GM23338 (cell line): ENCODE measurements around the gene KLHDC7B. TPM values are rescaled to one million over a fixed set of nuclear protein-coding genes. Genes with fewer than 3 reads are reported as not detected.

Source experiments
- ATAC-seq: fragments of 200-7000 bp; cut with Tn5 transposase; 3 replicates; pipeline ENCODE4 v1.9.1; 2020
- DNase-seq: peaks from one replicate; pipeline ENCODE4 v3.0.0-alpha.2; 2015; ENCODE audit warnings: low spot score
- H2AFZ ChIP-seq: fragments of 200-600 bp; sonication (generic); 2 replicates; pipeline ENCODE4 v1.8.0; 2016; ENCODE audit warnings: antibody characterized with exemption, mild to moderate bottlenecking, moderate library complexity
- H3F3A ChIP-seq: fragments of 200-600 bp; sonication (generic); replicated peaks from 2 replicates; pipeline ENCODE4 v1.8.0; 2017; ENCODE audit warnings: antibody characterized with exemption, mixed run types, low read depth
- H3K27ac ChIP-seq: fragments of 200-600 bp; sonication (generic); 2 replicates; pipeline ENCODE4 v1.6.1; 2016; ENCODE audit warnings: low read depth
- H3K27me3 ChIP-seq: fragments of 200-600 bp; sonication (generic); 2 replicates; pipeline ENCODE4 v1.8.0; 2016; ENCODE audit warnings: mild to moderate bottlenecking, mixed run types, moderate library complexity; ENCODE audit not compliant: insufficient read depth
- H3K36me3 ChIP-seq: fragments of 200-600 bp; sonication (generic); 2 replicates; pipeline ENCODE4 v1.8.0; 2016; ENCODE audit warnings: mild to moderate bottlenecking; ENCODE audit not compliant: insufficient read depth
- H3K4me1 ChIP-seq: fragments of 200-600 bp; sonication (generic); 2 replicates; pipeline ENCODE4 v1.8.0; 2016; ENCODE audit warnings: mild to moderate bottlenecking, moderate library complexity; ENCODE audit not compliant: insufficient read depth
- H3K4me2 ChIP-seq: fragments of 200-600 bp; sonication (generic); 2 replicates; pipeline ENCODE4 v1.7.1; 2017; ENCODE audit warnings: mixed run types
- H3K4me3 ChIP-seq: fragments of 200-600 bp; sonication (generic); 2 replicates; pipeline ENCODE4 v1.6.1; 2016; ENCODE audit warnings: mixed run types
- H3K79me2 ChIP-seq: fragments of 200-600 bp; sonication (generic); replicated peaks from 2 replicates; pipeline ENCODE4 v1.8.0; 2017; ENCODE audit warnings: mild to moderate bottlenecking; ENCODE audit not compliant: insufficient read depth
- H3K9me2 ChIP-seq: fragments of 200-600 bp; sonication (generic); 2 replicates; pipeline ENCODE4 v1.8.0; 2017; ENCODE audit not compliant: insufficient read depth
- H4K20me1 ChIP-seq: fragments of 200-600 bp; sonication (generic); replicated peaks from 2 replicates; pipeline ENCODE4 v1.8.0; 2017; ENCODE audit warnings: mild to moderate bottlenecking; ENCODE audit not compliant: insufficient read depth
- H3K27ac Mint-ChIP-seq: 2 replicates; pipeline ENCODE4 v1.8.0; 2020; ENCODE audit warnings: inconsistent platforms, mild to moderate bottlenecking, moderate library complexity, mixed read lengths
- H3K27me3 Mint-ChIP-seq: 3 replicates; pipeline ENCODE4 v1.8.0; 2022; ENCODE audit warnings: low read depth, mild to moderate bottlenecking, moderate library complexity, mixed read lengths, inconsistent platforms; ENCODE audit not compliant: insufficient read depth, poor library complexity
- H3K36me3 Mint-ChIP-seq: 3 replicates; pipeline ENCODE4 v1.8.0; 2021; ENCODE audit warnings: low read depth, mild to moderate bottlenecking, inconsistent platforms, moderate library complexity, mixed read lengths
- H3K4me1 Mint-ChIP-seq: 3 replicates; pipeline ENCODE4 v1.8.0; 2020; ENCODE audit warnings: mild to moderate bottlenecking, inconsistent platforms, mixed read lengths
- H3K4me3 Mint-ChIP-seq: 3 replicates; pipeline ENCODE4 v1.8.0; 2021; ENCODE audit warnings: moderate library complexity, mild to moderate bottlenecking, inconsistent platforms, mixed read lengths
- H3K9me3 Mint-ChIP-seq: 3 replicates; pipeline ENCODE4 v1.8.0; 2020; ENCODE audit warnings: moderate library complexity, mild to moderate bottlenecking, inconsistent platforms, mixed read lengths
- POLR2AphosphoS5 ChIP-seq: IDR thresholded peaks from 2 replicates; pipeline ENCODE4 v1.6.1; 2016; ENCODE audit warnings: antibody characterized with exemption, low read depth
- ZNF114 ChIP-seq: fragments of 250-450 bp; sonication (Bioruptor Pico); IDR thresholded peaks from 2 replicates; pipeline ENCODE4 v1.5.0; 2020; ENCODE audit warnings: mild to moderate bottlenecking, moderate library complexity
- polyA plus RNA-seq: library from polyadenylated mRNA; unstranded; fragments of >200 nt; fragmentation: Nextera tagmentation; extraction: Ambion mirVana; gene quantifications from 2 replicates; pipeline ENCODE4 v1.2.1, GENCODE V29; 2016
- total RNA-seq: library from RNA; depleted of rRNA; stranded (reverse); fragments of >200 nt; shearing (Covaris generic); gene quantifications from 2 replicates; pipeline ENCODE4 v1.2.3, GENCODE V29; 2014; rRNA removed
- TF ChIP-seq, protein P1 (sequence below): fragments of 250-450 bp; sonication (Bioruptor Pico); IDR thresholded peaks from 2 replicates; pipeline ENCODE4 v1.5.0; 2020; ENCODE audit warnings: mild to moderate bottlenecking, moderate library complexity
- TF ChIP-seq, protein P2 (sequence below): IDR thresholded peaks from 2 replicates; pipeline ENCODE4 v1.6.1; 2016; ENCODE audit warnings: antibody characterized with exemption
- TF ChIP-seq, protein P3 (sequence below), 2 experiments: fragments of 200-600 bp in 1 of 2; sonication (generic) in 1 of 2; conservative IDR thresholded peaks; 2 replicates each; pipeline versions ENCODE4 v1.5.1 to v1.6.1; 2016 to 2017; ENCODE audit warnings: antibody characterized with exemption in 2 of 2, low read depth in 2 of 2, mild to moderate bottlenecking in 2 of 2, moderate library complexity in 1 of 2

The KLHDC7B gene
- total and polyA plus RNA-seq, 2 experiments from 2014 or later, result not detected

DNA sequence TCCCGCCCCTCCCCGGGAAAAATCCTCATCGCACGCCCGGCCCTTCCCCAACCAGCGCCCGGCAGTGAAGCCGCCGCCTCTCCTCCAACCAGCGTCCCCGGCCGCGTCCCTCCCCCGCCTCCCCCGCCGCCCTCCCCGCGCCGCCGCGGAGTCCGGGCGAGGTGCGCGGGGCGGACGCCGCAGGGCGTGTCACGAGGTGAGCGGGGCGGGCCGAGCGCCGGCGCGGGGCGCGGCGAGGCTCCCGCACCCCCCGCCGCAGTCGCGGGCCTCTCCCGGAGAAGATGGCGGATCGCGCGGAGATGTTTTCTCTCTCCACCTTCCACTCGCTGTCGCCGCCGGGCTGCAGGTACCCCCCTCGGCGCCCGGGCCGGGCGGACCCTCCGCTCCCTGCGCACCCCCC lies 54.8 kb downstream of the KLHDC7B start, which contains the start of gene MAPK8IP2:
Gene MAPK8IP2, plus strand, starts transcription at position 256 of the 400 bp plus-strand sequence. Its CDS starts 26 bp downstream, at position 282.
- DNase-seq (no peak), ATAC-seq (peak; percentile 5; the same call in 2 of the 3 replicates)
- Mint-ChIP-seq H3K4me3 (peak within 1 kb of the TSS; percentile 69), H3K9me3 (0 out of 3 replicates have a peak, but pooled peaks cover 3% of the 10 kb centered on the region), H3K4me1 (peaks cover 16% of the 10 kb centered on the region), H3K27ac (no peak within 1 kb of the TSS), H3K36me3 (peaks cover 3% of the 10 kb centered on the region; the same call in 1 of the 3 replicates), H3K27me3 (peaks cover 58% of the 10 kb centered on the region)
- H3K27ac ChIP-seq, result no peak within 1 kb of the TSS
- TF ChIP-seq, protein P1, sequence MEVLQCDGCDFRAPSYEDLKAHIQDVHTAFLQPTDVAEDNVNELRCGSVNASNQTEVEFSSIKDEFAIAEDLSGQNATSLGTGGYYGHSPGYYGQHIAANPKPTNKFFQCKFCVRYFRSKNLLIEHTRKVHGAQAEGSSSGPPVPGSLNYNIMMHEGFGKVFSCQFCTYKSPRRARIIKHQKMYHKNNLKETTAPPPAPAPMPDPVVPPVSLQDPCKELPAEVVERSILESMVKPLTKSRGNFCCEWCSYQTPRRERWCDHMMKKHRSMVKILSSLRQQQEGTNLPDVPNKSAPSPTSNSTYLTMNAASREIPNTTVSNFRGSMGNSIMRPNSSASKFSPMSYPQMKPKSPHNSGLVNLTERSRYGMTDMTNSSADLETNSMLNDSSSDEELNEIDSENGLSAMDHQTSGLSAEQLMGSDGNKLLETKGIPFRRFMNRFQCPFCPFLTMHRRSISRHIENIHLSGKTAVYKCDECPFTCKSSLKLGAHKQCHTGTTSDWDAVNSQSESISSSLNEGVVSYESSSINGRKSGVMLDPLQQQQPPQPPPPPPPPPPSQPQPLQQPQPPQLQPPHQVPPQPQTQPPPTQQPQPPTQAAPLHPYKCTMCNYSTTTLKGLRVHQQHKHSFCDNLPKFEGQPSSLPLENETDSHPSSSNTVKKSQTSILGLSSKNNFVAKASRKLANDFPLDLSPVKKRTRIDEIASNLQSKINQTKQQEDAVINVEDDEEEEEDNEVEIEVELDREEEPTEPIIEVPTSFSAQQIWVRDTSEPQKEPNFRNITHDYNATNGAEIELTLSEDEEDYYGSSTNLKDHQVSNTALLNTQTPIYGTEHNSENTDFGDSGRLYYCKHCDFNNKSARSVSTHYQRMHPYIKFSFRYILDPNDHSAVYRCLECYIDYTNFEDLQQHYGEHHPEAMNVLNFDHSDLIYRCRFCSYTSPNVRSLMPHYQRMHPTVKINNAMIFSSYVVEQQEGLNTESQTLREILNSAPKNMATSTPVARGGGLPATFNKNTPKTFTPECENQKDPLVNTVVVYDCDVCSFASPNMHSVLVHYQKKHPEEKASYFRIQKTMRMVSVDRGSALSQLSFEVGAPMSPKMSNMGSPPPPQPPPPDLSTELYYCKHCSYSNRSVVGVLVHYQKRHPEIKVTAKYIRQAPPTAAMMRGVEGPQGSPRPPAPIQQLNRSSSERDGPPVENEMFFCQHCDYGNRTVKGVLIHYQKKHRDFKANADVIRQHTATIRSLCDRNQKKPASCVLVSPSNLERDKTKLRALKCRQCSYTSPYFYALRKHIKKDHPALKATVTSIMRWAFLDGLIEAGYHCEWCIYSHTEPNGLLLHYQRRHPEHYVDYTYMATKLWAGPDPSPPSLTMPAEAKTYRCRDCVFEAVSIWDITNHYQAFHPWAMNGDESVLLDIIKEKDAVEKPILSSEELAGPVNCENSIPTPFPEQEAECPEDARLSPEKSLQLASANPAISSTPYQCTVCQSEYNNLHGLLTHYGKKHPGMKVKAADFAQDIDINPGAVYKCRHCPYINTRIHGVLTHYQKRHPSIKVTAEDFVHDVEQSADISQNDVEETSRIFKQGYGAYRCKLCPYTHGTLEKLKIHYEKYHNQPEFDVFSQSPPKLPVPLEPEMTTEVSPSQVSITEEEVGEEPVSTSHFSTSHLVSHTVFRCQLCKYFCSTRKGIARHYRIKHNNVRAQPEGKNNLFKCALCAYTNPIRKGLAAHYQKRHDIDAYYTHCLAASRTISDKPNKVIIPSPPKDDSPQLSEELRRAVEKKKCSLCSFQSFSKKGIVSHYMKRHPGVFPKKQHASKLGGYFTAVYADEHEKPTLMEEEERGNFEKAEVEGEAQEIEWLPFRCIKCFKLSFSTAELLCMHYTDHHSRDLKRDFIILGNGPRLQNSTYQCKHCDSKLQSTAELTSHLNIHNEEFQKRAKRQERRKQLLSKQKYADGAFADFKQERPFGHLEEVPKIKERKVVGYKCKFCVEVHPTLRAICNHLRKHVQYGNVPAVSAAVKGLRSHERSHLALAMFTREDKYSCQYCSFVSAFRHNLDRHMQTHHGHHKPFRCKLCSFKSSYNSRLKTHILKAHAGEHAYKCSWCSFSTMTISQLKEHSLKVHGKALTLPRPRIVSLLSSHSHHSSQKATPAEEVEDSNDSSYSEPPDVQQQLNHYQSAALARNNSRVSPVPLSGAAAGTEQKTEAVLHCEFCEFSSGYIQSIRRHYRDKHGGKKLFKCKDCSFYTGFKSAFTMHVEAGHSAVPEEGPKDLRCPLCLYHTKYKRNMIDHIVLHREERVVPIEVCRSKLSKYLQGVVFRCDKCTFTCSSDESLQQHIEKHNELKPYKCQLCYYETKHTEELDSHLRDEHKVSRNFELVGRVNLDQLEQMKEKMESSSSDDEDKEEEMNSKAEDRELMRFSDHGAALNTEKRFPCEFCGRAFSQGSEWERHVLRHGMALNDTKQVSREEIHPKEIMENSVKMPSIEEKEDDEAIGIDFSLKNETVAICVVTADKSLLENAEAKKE (CRISPR knock-in tag), result no peak
- TF ChIP-seq, protein P2, sequence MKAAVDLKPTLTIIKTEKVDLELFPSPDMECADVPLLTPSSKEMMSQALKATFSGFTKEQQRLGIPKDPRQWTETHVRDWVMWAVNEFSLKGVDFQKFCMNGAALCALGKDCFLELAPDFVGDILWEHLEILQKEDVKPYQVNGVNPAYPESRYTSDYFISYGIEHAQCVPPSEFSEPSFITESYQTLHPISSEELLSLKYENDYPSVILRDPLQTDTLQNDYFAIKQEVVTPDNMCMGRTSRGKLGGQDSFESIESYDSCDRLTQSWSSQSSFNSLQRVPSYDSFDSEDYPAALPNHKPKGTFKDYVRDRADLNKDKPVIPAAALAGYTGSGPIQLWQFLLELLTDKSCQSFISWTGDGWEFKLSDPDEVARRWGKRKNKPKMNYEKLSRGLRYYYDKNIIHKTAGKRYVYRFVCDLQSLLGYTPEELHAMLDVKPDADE, result no peak
- TF ChIP-seq POLR2AphosphoS5 (no peak), ZNF114 (no peak)
- TF ChIP-seq, protein P3, sequence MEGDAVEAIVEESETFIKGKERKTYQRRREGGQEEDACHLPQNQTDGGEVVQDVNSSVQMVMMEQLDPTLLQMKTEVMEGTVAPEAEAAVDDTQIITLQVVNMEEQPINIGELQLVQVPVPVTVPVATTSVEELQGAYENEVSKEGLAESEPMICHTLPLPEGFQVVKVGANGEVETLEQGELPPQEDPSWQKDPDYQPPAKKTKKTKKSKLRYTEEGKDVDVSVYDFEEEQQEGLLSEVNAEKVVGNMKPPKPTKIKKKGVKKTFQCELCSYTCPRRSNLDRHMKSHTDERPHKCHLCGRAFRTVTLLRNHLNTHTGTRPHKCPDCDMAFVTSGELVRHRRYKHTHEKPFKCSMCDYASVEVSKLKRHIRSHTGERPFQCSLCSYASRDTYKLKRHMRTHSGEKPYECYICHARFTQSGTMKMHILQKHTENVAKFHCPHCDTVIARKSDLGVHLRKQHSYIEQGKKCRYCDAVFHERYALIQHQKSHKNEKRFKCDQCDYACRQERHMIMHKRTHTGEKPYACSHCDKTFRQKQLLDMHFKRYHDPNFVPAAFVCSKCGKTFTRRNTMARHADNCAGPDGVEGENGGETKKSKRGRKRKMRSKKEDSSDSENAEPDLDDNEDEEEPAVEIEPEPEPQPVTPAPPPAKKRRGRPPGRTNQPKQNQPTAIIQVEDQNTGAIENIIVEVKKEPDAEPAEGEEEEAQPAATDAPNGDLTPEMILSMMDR (conservative IDR thresholded peaks at IDR 0.05; ENCODE audit: low read depth in 2 of 2), result no peak
- no peak within 1 kb of the TSS for H2AFZ ChIP-seq
- H3K9me2 ChIP-seq, result no peaks in the 10 kb centered on the region
- H3K27me3 ChIP-seq, result peaks cover 87% of the 10 kb centered on the region
- peak within 1 kb of the TSS; percentile 55 for H3K4me3 ChIP-seq
- H4K20me1 ChIP-seq, result no peaks in the 10 kb centered on the region; the same call in 1 of the 2 replicates
- no peaks in the 10 kb centered on the region for H3F3A ChIP-seq
- no peaks in the 10 kb centered on the region for H3K36me3 ChIP-seq
- peak within 1 kb of the TSS; percentile 75 for H3K4me2 ChIP-seq
- no peaks in the 10 kb centered on the region; the same call in 1 of the 2 replicates for H3K4me1 ChIP-seq
- H3K79me2 ChIP-seq, result no peaks in the 10 kb centered on the region

Other genes with a start within 250 kb of the KLHDC7B start
- gene PLXNB2, start 238.3 kb upstream of the KLHDC7B start, total RNA-seq, result 66.3 and 70.4 TPM in 2 replicates
- 29.1 and 33.0 TPM in 2 replicates for gene PLXNB2, start 238.3 kb upstream of the KLHDC7B start, polyA plus RNA-seq
- 1.3 TPM in 2 replicates for gene DENND6B, start 218.9 kb upstream of the KLHDC7B start, total RNA-seq
- 0.12 and 0.71 TPM in 2 replicates for gene DENND6B, start 218.9 kb upstream of the KLHDC7B start, polyA plus RNA-seq
- 37.5 and 45.8 TPM in 2 replicates for gene PPP6R2, start 202.6 kb upstream of the KLHDC7B start, total RNA-seq
- gene PPP6R2, start 202.6 kb upstream of the KLHDC7B start, polyA plus RNA-seq, result 11.9 and 13.4 TPM in 2 replicates
- 83.2 and 85.4 TPM in 2 replicates for gene SBF1, start 70.9 kb upstream of the KLHDC7B start, total RNA-seq
- gene SBF1, start 70.9 kb upstream of the KLHDC7B start, polyA plus RNA-seq, result 23.3 and 26.5 TPM in 2 replicates
- 7.1 and 12.8 TPM in 2 replicates for gene ADM2, start 64.4 kb upstream of the KLHDC7B start, total RNA-seq
- 3.3 and 3.5 TPM in 2 replicates for gene ADM2, start 64.4 kb upstream of the KLHDC7B start, polyA plus RNA-seq
- 0.16 TPM in 1 of 2 replicates, not detected in the other for gene MIOX, start 59.0 kb upstream of the KLHDC7B start, total RNA-seq
- not detected in 2 replicates for gene MIOX, start 59.0 kb upstream of the KLHDC7B start, polyA plus RNA-seq
- 30.7 and 36.3 TPM in 2 replicates for gene LMF2, start 38.2 kb upstream of the KLHDC7B start, total RNA-seq
- gene LMF2, start 38.2 kb upstream of the KLHDC7B start, polyA plus RNA-seq, result 14.6 and 15.6 TPM in 2 replicates
- 76.1 and 77.5 TPM in 2 replicates for gene NCAPH2, start 37.7 kb upstream of the KLHDC7B start, total RNA-seq
- gene NCAPH2, start 37.7 kb upstream of the KLHDC7B start, polyA plus RNA-seq, result 52.2 and 60.7 TPM in 2 replicates
- 1.6 and 4.9 TPM in 2 replicates for gene SCO2, start 20.3 kb upstream of the KLHDC7B start, total RNA-seq
- 1.1 and 2.6 TPM in 2 replicates for gene SCO2, start 20.3 kb upstream of the KLHDC7B start, polyA plus RNA-seq
- 0.28 and 1.2 TPM in 2 replicates for gene TYMP, start 15.9 kb upstream of the KLHDC7B start, total RNA-seq
- 1.8 and 1.9 TPM in 2 replicates for gene TYMP, start 15.9 kb upstream of the KLHDC7B start, polyA plus RNA-seq
- not detected in 2 replicates for gene SYCE3, start 17.0 kb downstream of the KLHDC7B start, total RNA-seq
- gene SYCE3, start 17.0 kb downstream of the KLHDC7B start, polyA plus RNA-seq, result not detected in 2 replicates
- gene CPT1B, start 32.5 kb downstream of the KLHDC7B start, total RNA-seq, result 5.5 and 14.4 TPM in 2 replicates
- gene CPT1B, start 32.5 kb downstream of the KLHDC7B start, polyA plus RNA-seq, result 5.6 and 6.4 TPM in 2 replicates
- gene CHKB, start 37.0 kb downstream of the KLHDC7B start, total RNA-seq, result 51.2 and 67.0 TPM in 2 replicates
- gene CHKB, start 37.0 kb downstream of the KLHDC7B start, polyA plus RNA-seq, result 61.6 and 63.7 TPM in 2 replicates
- 2.8 and 3.5 TPM in 2 replicates for gene MAPK8IP2, start 54.9 kb downstream of the KLHDC7B start, total RNA-seq
- gene MAPK8IP2, start 54.9 kb downstream of the KLHDC7B start, polyA plus RNA-seq, result 0.15 and 0.16 TPM in 2 replicates
- 8.2 and 8.6 TPM in 2 replicates for gene ARSA, start 82.3 kb downstream of the KLHDC7B start, total RNA-seq
- gene ARSA, start 82.3 kb downstream of the KLHDC7B start, polyA plus RNA-seq, result 7.1 and 8.1 TPM in 2 replicates
- 4.9 and 5.1 TPM in 2 replicates for gene SHANK3, start 126.9 kb downstream of the KLHDC7B start, total RNA-seq
- 0.52 and 0.56 TPM in 2 replicates for gene SHANK3, start 126.9 kb downstream of the KLHDC7B start, polyA plus RNA-seq
- 2.2 TPM in 1 of 2 replicates, not detected in the other for gene ACR, start 192.3 kb downstream of the KLHDC7B start, total RNA-seq
- not detected in 2 replicates for gene ACR, start 192.3 kb downstream of the KLHDC7B start, polyA plus RNA-seq
- gene RABL2B, start 237.7 kb downstream of the KLHDC7B start, total RNA-seq, result 11.5 and 11.8 TPM in 2 replicates
- gene RABL2B, start 237.7 kb downstream of the KLHDC7B start, polyA plus RNA-seq, result 9.7 and 10.8 TPM in 2 replicates